ENCODE data around the gene MAST4.

DNA sequence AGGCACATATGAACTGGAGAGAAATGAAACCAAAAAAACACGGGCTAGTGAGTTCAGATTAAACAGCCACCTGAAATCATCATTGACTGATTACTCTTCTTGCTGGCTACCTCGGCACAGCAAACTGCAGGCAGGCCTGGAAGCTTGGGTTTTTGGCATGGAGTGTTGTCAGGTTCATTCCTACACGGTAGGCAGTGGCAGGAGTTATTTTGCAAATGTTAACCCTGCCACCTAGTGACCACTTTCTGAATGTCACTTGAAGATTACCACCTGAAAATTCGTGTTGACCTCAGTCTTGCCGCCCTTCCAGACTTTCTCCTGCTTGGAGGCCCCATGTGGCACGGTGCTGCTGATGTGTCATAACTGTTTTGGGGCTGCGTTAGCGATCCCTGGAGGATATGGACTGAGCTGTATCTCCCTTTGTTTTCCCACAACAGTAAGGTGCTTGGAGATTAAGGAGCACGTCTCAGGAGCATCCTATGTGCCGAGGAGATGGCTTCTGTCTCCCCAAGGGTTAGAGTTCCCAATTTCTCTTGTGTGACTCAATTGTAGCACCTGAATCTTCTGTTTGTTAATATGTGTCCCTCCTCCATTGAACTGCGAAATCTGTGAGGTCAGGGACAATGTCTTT lies 613.1 kb downstream of the MAST4 start:
- TF ChIP-seq POLR2A (IDR thresholded peaks at IDR 0.05; ENCODE audit: low read depth, low read length) (no peak), POLR2AphosphoS5 (IDR thresholded peaks at IDR 0.05; ENCODE audit: low read depth, low read length) (no peak), TAF1 (IDR thresholded peaks at IDR 0.05; ENCODE audit: borderline replicate concordance, low read depth, low read length) (no peak)

Measured in GM12892 (cell line).